GM06990 (cell line): ENCODE measurements around the gene CADPS2.

ENCODE experiments used
- DNase-seq: peaks from one replicate; pipeline ENCODE4 v3.0.0-alpha.2; 2011; ENCODE audit not compliant: insufficient read length; ENCODE audit errors: extremely low read depth
- H3K27me3 ChIP-seq: replicated peaks from 2 replicates; pipeline ENCODE4 v1.6.0; 2011; ENCODE audit warnings: low read length; ENCODE audit not compliant: control insufficient read depth, insufficient read depth
- H3K36me3 ChIP-seq: 2 replicates; pipeline ENCODE4 v1.5.1; 2011; ENCODE audit warnings: low read length; ENCODE audit not compliant: control insufficient read depth, insufficient read depth
- H3K4me3 ChIP-seq: replicated peaks from 2 replicates; pipeline ENCODE4 v1.5.1; 2011; ENCODE audit warnings: low read depth, mild to moderate bottlenecking, control low read depth, low read length
- TF ChIP-seq, protein P1 (sequence below): IDR thresholded peaks from 2 replicates; pipeline ENCODE4 v1.5.1; 2011; ENCODE audit warnings: low read length, control low read depth, mild to moderate bottlenecking, inconsistent platforms; ENCODE audit not compliant: insufficient read depth, poor library complexity, severe bottlenecking

CADPS2 gene

DNA sequence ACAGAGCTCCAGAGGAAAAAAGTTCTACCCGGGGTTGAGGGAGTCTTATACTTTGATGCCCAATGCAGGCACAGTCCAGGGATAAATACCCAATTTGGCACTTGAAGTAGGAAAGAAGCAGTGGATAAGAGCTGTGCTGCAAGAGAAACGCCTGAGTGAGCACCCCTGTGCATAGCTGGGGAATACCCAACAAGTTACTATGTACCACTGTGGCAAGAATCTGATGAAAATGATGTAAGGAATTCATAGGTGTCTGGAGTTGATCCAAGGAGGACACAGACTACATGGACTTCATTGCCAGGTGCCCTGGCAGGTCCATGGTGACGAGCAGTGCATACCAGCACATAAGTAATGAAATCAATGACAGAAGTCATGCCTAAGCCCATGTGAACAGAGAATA, 398.0 kb downstream of the CADPS2 start:
- TF ChIP-seq, protein P1, sequence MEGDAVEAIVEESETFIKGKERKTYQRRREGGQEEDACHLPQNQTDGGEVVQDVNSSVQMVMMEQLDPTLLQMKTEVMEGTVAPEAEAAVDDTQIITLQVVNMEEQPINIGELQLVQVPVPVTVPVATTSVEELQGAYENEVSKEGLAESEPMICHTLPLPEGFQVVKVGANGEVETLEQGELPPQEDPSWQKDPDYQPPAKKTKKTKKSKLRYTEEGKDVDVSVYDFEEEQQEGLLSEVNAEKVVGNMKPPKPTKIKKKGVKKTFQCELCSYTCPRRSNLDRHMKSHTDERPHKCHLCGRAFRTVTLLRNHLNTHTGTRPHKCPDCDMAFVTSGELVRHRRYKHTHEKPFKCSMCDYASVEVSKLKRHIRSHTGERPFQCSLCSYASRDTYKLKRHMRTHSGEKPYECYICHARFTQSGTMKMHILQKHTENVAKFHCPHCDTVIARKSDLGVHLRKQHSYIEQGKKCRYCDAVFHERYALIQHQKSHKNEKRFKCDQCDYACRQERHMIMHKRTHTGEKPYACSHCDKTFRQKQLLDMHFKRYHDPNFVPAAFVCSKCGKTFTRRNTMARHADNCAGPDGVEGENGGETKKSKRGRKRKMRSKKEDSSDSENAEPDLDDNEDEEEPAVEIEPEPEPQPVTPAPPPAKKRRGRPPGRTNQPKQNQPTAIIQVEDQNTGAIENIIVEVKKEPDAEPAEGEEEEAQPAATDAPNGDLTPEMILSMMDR: no peak
- no peaks in the 10 kb centered on the region for H3K36me3 ChIP-seq
- no peak overlapping the region for H3K4me3 ChIP-seq
- DNase-seq: no peak
- H3K27me3 ChIP-seq: no peaks in the 10 kb centered on the region

DNA sequence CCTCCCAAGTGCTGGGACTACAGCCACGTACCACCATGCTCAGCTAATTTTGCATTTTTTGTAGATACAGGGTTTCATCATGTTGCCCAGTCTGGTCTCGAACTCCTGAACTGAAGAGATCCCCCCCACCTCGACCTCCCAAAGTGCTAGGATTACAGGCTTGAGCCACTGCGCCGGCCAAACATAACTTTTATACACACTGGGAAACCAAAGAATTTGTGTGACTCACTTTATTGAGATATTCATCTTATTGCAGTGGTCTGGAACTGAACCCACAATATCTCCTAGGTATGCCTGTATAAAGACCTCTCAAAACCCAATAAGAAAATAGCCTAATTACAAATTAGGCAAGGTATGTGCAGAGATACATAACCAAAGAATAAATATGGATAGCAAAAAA, 399.1 kb downstream of the CADPS2 start:
- Histone ChIP-seq H3K4me3 (no peak overlapping the region), H3K36me3 (no peaks in the 10 kb centered on the region), H3K27me3 (no peaks in the 10 kb centered on the region)
- TF ChIP-seq, protein P1: no peak
- no peak for DNase-seq

DNA sequence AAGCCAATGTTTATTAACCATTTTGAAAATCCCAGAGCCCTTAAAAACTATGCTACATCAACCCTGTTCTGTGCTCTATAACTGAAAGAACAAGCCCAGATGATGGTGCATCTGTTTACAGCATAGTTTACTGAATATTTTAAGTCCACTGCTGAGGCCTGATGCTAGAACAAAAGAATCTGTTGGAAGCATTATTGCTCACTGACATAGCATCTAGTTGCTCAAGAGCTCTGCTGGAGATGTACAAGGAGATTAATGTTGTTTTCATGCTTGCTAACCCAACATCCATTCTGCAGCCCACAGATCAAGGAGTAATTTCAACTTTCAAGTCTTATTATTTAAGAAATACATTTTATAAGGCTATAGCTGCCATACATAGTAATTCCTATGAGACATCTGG, 400.4 kb downstream of the CADPS2 start:
- TF ChIP-seq, protein P1: no peak
- DNase-seq: no peak
- H3K4me3 ChIP-seq: no peak overlapping the region
- H3K27me3 ChIP-seq: no peaks in the 10 kb centered on the region
- no peaks in the 10 kb centered on the region for H3K36me3 ChIP-seq

DNA sequence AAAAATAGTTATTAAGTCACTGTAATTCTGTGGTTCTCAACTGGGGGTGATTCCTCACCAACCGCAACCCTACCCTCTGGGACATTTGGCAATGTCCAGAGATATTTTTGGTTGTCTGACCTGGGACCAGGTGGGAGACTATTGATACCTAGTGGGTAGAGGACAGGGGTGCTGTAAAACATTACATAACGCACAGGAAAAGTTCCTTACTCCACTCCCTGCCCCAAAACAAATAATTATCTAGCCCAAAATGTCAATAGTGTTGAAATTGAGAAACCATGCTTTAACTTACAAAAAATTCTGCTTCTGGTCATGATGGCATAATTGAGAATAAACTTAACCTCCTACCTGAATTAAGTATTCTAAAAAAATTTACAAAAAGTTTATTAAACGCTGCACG, 404.0 kb downstream of the CADPS2 start:
- DNase-seq: no peak
- TF ChIP-seq, protein P1: no peak
- Histone ChIP-seq H3K4me3 (no peak overlapping the region), H3K27me3 (no peaks in the 10 kb centered on the region), H3K36me3 (no peaks in the 10 kb centered on the region)

DNA sequence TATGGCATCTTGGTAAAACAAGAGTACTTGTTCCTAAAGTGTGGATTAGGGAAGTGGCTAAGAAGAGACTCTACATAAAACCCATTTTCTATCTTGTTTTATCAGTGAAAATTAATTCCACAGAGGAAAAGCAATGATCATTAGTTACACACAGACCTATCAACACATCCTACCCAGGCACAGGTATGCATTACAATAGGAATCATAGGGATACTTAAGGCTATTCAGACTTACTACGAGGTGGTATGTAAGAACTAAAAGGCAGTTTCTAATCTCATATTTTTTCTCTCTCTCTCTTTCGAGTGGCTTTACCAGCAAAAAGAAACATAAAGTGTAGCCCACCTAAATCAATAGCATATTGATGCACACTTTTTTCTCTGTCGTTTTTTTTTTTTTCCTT, 415.4 kb downstream of the CADPS2 start:
- TF ChIP-seq, protein P1: no peak
- Histone ChIP-seq H3K36me3 (no peaks in the 10 kb centered on the region), H3K4me3 (no peak overlapping the region), H3K27me3 (no peaks in the 10 kb centered on the region)
- DNase-seq: no peak

DNA sequence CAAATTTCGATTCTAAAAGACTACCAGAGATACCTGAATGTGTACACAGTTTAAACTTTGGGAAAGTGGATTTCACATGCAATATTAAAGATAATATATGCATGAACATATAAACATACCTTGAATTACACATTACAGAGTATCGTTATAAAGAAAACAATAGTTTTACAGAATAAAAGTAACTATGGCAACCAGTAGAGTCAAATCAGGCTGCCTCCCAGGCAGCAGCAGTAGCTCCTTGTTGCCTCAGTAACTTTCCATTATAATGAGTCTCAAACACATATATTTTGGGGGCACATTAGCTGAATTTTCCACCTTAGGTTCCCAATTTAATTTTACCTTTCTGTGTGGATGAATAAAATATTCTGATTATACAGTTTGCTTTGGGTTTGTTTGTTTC, 417.3 kb downstream of the CADPS2 start:
- Histone ChIP-seq H3K36me3 (no peaks in the 10 kb centered on the region), H3K4me3 (no peak overlapping the region), H3K27me3 (no peaks in the 10 kb centered on the region)
- TF ChIP-seq, protein P1: no peak
- no peak for DNase-seq
